K562 (cell line): ENCODE data around the gene OBSCN. TPM values are rescaled to one million over a fixed set of nuclear protein-coding genes. Genes with fewer than 3 reads are reported as not detected.
A peak's percentile ranks its signal among the peaks of the same experiment; 100 is the strongest.

ENCODE experiments used
- BCL6 ChIP-seq: fragments of 250-450 bp; sonication (Bioruptor Pico); IDR thresholded peaks from 2 replicates; pipeline ENCODE4 v1.4.0; 2020
- C11orf30 ChIP-seq: fragments of 450-650 bp; IDR thresholded peaks from 2 replicates; pipeline ENCODE4 v1.6.1; 2016; ENCODE audit warnings: low read depth, mild to moderate bottlenecking
- ESRRA ChIP-seq: fragments of 450-650 bp; IDR thresholded peaks from 2 replicates; pipeline ENCODE4 v1.6.1; 2014; ENCODE audit warnings: low read depth, mild to moderate bottlenecking, moderate library complexity, borderline replicate concordance
- GTF2E2 ChIP-seq: fragments of 200-800 bp; sonication (Bioruptor generic); IDR thresholded peaks from 2 replicates; pipeline ENCODE4 v1.6.1; 2016; ENCODE audit warnings: missing genetic modification characterization, missing compliant biosample characterization
- ILK ChIP-seq: fragments of 450-650 bp; IDR thresholded peaks from 2 replicates; pipeline ENCODE4 v1.6.1; 2016; ENCODE audit warnings: missing genetic modification characterization, low read depth, mild to moderate bottlenecking, missing compliant biosample characterization, moderate library complexity, borderline replicate concordance
- SMAD3 ChIP-seq: fragments of 450-650 bp; formaldehyde crosslinking; conservative IDR thresholded peaks from 2 replicates; pipeline ENCODE4 v1.4.0; 2020; ENCODE audit warnings: mild to moderate bottlenecking
- SRSF7 ChIP-seq: fragments of 200-400 bp; formaldehyde crosslinking; optimal IDR thresholded peaks from 2 replicates; pipeline ENCODE3; 2017; ENCODE audit warnings: mild to moderate bottlenecking, low read depth, low read length
- TARDBP ChIP-seq: fragments of 450-650 bp; IDR thresholded peaks from 2 replicates; pipeline ENCODE4 v1.6.1; 2016
- TEAD2 ChIP-seq: fragments of 450-650 bp; IDR thresholded peaks from 2 replicates; pipeline ENCODE4 v1.6.1; 2016; ENCODE audit warnings: missing genetic modification characterization, control low read depth, missing compliant biosample characterization
- ZBTB1 ChIP-seq: sonication (generic); formaldehyde crosslinking; IDR thresholded peaks from 2 replicates; pipeline ENCODE4 v1.8.1; 2023; ENCODE audit warnings: missing genetic modification reagents, low read depth, mild to moderate bottlenecking, borderline replicate concordance
- ZFP30 ChIP-seq: fragments of 250-450 bp; sonication (Bioruptor Pico); IDR thresholded peaks from 2 replicates; pipeline ENCODE4 v1.8.0; 2022; ENCODE audit warnings: moderate library complexity, mild to moderate bottlenecking, inconsistent platforms, borderline replicate concordance
- ZNF12 ChIP-seq: sonication (generic); formaldehyde crosslinking; IDR thresholded peaks from 2 replicates; pipeline ENCODE4 v1.4.0; 2020; ENCODE audit warnings: mild to moderate bottlenecking, missing genetic modification reagents
- ZNF764 ChIP-seq: fragments of 250-450 bp; sonication (Bioruptor Pico); IDR thresholded peaks from 2 replicates; pipeline ENCODE4 v1.4.0; 2020; ENCODE audit warnings: low read depth, mild to moderate bottlenecking, moderate library complexity
- polyA plus RNA-seq, 8 experiments: library from polyadenylated mRNA; depleted of rRNA in 4 of 8; stranded (reverse) in 5 of 8; unstranded in 3 of 8; fragments of >200 nt; fragmentation: Nextera tagmentation in 2 of 8; fragmentation: Illumina TruSeq in 1 of 8; extraction: Ambion mirVana in 2 of 8; extraction: Trizol in 1 of 8; gene quantifications; 2 replicates each; pipeline versions ENCODE4 v1.2.1 to v1.2.3, GENCODE V29; 2011 to 2014; ENCODE audit warnings: inconsistent platforms in 1 of 8, missing spikeins in 1 of 8
- total RNA-seq, 7 experiments: library from RNA; depleted of rRNA in 6 of 7; stranded (reverse); fragments of >200 nt in 6 of 7; fragmentation: Illumina TruSeq in 2 of 7; extraction: Trizol in 2 of 7; gene quantifications; 2 replicates each; pipeline versions ENCODE4 v1.2.1 to v1.2.3, GENCODE V29; 2011 to 2021; ENCODE audit warnings: low replicate concordance in 1 of 7
- TF ChIP-seq, protein P1 (sequence below): fragments of 250-450 bp; sonication (Bioruptor Pico); IDR thresholded peaks from 2 replicates; pipeline ENCODE4 v1.9.0; 2021; ENCODE audit warnings: mild to moderate bottlenecking, inconsistent platforms
- TF ChIP-seq, protein P2 (sequence below): fragments of 450-650 bp; IDR thresholded peaks from 2 replicates; pipeline ENCODE4 v1.6.1; 2016; ENCODE audit warnings: antibody characterized with exemption
- TF ChIP-seq, protein P3 (sequence below): fragments of 450-650 bp; IDR thresholded peaks from 2 replicates; pipeline ENCODE4 v1.6.1; 2018; ENCODE audit warnings: mild to moderate bottlenecking, low read depth; ENCODE audit not compliant: partially characterized antibody
- TF ChIP-seq, protein P4 (sequence below): fragments of 450-650 bp; conservative IDR thresholded peaks from 2 replicates; pipeline ENCODE4 v1.6.1; 2016; ENCODE audit warnings: missing genetic modification characterization, low read depth, mild to moderate bottlenecking, missing compliant biosample characterization, moderate library complexity

OBSCN gene
- total and polyA plus RNA-seq, 9 of the 15 experiments (the other 6 are each of a cell fraction or from before 2014, with no cell fraction given) = 0.18 to 19.7 (median 3.6) TPM

DNA sequence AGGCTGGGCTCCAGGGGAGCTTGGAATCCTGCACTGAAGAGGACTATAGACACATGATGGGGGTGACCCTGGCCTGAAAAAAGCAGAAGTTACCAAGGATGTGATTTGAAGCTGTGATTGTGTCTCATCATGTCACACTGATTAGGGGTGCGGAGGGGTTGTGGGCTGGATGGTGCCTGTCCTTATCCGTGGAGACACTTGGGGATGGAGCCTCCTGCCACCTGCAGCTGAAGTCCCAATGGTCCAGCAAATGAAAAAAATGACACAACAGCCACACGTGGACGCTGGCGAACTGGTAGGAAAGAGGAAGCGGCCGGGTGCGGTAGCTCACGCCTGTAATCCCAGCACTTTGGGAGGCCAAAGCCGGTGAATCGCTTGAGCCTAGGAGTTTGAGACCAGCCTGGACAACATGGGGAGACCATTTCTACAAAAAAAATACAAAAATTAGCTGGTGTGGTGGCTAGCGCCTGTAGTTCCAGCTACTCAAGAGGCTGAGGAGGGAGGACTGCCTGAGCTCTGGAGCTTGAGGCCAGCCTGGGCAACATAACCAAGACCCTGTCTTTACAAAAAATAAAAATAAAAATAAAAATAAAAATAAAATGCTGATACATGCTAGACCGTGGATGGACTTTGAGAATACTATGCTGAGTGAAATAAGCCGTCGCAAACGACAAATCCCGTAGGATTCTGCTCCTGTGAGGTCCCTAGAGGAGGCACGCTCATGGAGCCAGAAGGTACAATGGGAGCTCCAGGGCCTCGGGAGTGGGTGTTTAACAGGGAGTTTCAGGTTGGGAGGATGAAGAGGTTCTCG lies 43.1 kb upstream of the OBSCN start (continued):
- TF ChIP-seq SMAD3 (CRISPR knock-in tag) (no peak), TEAD2 (tag) (no peak), BCL6 (CRISPR knock-in tag) (no peak), TARDBP (no peak), ESRRA (peak; percentile 69), ZNF12 (CRISPR knock-in tag) (no peak), ILK (tag) (no peak), ZNF764 (CRISPR knock-in tag) (no peak), SRSF7 (no peak), ZFP30 (no peak), GTF2E2 (tag) (0 out of 2 replicates have a peak, but pooled peaks have one; percentile 11), ZBTB1 (no peak; the same call in 1 of the 2 replicates), C11orf30 (no peak)
- TF ChIP-seq, protein P1, sequence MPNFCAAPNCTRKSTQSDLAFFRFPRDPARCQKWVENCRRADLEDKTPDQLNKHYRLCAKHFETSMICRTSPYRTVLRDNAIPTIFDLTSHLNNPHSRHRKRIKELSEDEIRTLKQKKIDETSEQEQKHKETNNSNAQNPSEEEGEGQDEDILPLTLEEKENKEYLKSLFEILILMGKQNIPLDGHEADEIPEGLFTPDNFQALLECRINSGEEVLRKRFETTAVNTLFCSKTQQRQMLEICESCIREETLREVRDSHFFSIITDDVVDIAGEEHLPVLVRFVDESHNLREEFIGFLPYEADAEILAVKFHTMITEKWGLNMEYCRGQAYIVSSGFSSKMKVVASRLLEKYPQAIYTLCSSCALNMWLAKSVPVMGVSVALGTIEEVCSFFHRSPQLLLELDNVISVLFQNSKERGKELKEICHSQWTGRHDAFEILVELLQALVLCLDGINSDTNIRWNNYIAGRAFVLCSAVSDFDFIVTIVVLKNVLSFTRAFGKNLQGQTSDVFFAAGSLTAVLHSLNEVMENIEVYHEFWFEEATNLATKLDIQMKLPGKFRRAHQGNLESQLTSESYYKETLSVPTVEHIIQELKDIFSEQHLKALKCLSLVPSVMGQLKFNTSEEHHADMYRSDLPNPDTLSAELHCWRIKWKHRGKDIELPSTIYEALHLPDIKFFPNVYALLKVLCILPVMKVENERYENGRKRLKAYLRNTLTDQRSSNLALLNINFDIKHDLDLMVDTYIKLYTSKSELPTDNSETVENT (CRISPR knock-in tag) = no peak
- TF ChIP-seq, protein P2, sequence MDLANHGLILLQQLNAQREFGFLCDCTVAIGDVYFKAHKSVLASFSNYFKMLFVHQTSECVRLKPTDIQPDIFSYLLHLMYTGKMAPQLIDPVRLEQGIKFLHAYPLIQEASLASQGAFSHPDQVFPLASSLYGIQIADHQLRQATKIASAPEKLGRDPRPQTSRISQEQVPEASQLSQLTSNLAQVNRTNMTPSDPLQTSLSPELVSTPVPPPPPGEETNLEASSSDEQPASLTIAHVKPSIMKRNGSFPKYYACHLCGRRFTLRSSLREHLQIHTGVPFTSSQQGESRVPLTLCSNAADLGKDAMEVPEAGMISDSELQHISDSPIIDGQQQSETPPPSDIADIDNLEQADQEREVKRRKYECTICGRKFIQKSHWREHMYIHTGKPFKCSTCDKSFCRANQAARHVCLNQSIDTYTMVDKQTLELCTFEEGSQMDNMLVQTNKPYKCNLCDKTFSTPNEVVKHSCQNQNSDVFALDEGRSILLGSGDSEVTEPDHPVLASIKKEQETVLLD = no peak; the same call in 1 of the 2 replicates
- TF ChIP-seq, protein P3, sequence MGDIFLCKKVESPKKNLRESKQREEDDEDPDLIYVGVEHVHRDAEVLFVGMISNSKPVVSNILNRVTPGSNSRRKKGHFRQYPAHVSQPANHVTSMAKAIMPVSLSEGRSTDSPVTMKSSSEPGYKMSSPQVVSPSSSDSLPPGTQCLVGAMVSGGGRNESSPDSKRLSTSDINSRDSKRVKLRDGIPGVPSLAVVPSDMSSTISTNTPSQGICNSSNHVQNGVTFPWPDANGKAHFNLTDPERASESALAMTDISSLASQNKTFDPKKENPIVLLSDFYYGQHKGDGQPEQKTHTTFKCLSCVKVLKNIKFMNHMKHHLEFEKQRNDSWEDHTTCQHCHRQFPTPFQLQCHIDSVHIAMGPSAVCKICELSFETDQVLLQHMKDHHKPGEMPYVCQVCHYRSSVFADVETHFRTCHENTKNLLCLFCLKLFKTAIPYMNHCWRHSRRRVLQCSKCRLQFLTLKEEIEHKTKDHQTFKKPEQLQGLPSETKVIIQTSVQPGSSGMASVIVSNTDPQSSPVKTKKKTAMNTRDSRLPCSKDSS = no peak
- TF ChIP-seq, protein P4, sequence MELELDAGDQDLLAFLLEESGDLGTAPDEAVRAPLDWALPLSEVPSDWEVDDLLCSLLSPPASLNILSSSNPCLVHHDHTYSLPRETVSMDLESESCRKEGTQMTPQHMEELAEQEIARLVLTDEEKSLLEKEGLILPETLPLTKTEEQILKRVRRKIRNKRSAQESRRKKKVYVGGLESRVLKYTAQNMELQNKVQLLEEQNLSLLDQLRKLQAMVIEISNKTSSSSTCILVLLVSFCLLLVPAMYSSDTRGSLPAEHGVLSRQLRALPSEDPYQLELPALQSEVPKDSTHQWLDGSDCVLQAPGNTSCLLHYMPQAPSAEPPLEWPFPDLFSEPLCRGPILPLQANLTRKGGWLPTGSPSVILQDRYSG = no peak
